Endometrial microvascular endothelial cells (primary cell): Measurements from ENCODE around the gene HASPIN. TPM values are rescaled to one million over a fixed set of nuclear protein-coding genes. Genes with fewer than 3 reads are reported as not detected.
"Not testable (repeated sequence)": the region's sequence is repeated elsewhere in the genome, so short reads cannot be mapped to it uniquely, and the experiment has no call there.

Experiments
- in situ Hi-C: cut with HindIII; loops from 2 replicates; pipeline ENCODE4 v1.10.0; 2017; ENCODE audit warnings: low sequenced_read_pairs, low pct_unique_long_range_greater_than_20kb; ENCODE audit errors: inconsistent ontology term
- total RNA-seq: library from RNA; depleted of rRNA; stranded (reverse); fragments of >200 nt; gene quantifications from one replicate; pipeline ENCODE4 v1.2.3, GENCODE V29; 2015; ENCODE audit errors: inconsistent ontology term

HASPIN gene
- total RNA-seq, 1 donor from 2014 or later = 17.2 TPM

GRCh38 chr17:3695129-3695722, 28.5 kb upstream of the HASPIN start:
- in situ Hi-C loops = no loop called here

GRCh38 chr17:3695723-3696411, 27.8 kb upstream of the HASPIN start, which contains the start of gene P2RX5:
Gene P2RX5, minus strand, starts transcription at chr17:3696155. Its CDS starts 150 bp downstream, at chr17:3696005.
- in situ Hi-C loops = no loop called here

DNA sequence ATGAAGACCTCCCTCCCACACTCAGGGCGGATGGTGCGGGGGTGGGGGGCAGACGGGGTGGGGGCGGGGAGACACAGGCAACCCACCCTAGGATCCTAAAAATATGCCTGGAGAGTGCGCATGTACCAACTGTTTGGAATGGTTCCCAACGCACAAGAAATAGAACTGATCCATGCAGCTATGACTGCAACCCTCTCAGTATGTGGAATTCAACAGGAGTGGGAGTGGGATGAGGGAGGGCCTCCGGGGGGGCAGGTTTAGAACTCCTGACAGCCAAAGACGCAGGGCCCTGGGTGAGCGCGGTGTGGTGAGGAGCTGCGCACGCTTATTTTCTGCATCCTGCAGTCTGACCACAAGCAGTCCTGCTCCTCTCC, 26.6 kb upstream of the HASPIN start:
- in situ Hi-C loops = no loop called here

DNA sequence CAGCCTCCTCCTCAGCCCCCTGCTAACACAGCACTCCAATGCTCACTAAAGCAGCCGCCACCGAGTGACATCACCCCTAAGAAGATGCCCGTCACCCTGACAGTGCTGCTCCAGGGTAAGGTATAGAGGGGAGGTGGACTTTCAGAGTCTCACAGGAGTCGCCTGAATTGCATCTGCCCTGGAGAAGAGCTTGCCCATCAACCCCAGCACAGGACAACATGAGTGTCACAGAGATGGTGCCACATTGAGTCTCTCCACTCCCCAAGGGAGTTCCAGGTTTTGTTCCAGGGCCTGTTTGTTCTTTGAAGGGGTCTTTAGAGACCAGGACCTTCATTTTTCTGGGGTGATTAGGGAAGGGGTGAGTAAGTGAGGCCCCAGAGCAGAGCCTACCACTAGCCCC, 25.6 kb upstream of the HASPIN start:
- in situ Hi-C loops = no loop called here

DNA sequence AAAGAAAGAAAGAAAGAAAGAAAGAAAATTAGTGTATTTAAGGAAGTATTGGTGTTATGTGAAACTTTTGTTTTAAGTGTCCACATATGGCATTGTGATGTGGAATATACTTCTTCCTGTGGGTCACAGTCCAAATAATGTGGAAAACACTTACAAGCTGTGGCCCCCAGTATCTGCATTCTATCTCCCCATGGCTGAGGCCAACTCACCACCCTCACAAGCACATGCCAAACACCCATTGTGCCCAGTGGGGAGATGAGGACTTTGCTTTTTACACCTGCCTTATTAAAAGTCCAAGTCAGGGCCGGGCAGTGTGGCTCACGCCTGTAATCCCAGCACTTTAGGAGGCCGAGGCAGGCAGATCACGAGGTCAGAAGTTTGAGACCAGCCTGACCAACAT, 23.8 kb upstream of the HASPIN start:
- in situ Hi-C loops = no loop called here

DNA sequence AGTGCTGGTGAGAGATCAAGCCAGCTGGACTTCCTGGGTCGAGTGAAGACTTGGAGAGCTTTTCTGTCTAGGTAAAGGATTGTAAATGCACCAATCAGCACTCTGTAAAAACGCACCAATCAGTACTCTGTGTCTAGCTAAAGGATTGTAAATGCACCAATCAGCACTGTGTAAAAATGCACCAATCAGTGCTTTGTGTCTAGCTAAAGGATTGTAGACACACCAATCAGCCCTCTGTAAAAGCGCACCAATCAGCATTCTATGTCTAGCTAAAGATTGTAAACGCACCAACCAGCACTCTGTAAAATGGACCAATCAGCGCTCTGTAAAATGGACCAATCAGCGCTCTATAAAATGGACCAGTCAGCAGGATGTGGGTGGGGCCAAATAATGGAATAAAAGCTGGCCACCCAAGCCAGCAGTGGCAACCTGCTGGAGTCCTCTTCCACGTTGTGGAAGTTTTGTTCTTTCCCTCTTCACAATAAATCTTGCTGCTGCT, 21.6 kb upstream of the HASPIN start:
- in situ Hi-C loops = not testable (repeated sequence)

DNA sequence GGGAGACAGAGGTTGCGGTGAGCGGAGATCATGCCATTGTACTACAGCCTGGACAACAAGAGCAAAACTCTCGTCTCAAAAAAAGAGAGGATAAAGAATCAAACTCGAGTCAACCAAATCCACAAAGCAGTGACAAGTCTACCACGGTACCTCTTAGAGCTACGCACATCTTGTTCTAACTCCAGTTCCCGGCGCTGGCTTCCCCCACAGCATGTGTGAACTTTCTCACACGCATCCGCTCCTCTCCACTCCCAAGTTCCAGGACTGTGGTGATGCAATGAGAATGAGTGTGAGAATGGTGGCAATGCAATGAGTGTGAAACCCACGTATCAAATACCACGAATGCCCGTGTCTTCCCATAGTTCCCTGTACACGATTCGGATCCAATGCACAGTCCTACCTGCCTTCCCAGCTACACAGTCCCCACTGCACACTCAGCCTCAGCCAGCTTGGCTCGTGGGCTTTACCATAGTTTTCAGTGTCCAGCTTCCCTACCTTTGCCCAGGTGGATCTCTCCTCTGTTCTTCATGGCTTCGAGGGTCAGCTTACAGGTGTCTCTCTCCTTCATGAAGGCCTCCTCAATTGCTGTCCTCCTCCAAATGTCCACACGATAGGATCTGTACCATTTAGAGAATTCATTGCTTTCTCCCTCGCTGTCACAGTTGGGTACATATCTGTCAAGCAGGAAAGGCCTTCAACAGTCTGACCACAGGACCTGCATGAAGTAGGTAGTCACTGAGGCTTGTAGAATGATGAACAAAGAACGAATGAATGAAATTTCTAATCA, 18.6 kb upstream of the HASPIN start:
- in situ Hi-C loops = no loop called here

GRCh38 chr17:3705718-3705984, 18.1 kb upstream of the HASPIN start:
- in situ Hi-C loops = not testable (repeated sequence)

DNA sequence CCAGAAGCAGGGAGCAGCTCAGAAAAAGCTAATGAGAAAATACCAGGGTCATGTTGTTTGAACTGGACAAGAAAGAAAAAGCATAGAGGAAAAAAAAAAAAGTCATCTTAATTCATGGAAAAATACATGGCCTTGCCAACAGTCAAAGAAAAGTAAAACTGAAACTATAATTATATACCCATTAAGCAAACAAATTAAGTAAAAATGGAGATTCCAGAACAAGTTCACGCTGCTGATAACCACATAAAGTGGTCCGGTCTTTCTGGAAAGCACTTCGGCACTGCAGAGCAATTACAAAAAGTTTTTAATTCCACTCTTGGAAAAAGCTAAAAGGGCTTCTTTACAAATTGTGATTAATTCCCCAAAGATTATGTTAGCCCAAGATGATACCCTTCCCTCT, 15.3 kb upstream of the HASPIN start:
- in situ Hi-C loops = no loop called here

DNA sequence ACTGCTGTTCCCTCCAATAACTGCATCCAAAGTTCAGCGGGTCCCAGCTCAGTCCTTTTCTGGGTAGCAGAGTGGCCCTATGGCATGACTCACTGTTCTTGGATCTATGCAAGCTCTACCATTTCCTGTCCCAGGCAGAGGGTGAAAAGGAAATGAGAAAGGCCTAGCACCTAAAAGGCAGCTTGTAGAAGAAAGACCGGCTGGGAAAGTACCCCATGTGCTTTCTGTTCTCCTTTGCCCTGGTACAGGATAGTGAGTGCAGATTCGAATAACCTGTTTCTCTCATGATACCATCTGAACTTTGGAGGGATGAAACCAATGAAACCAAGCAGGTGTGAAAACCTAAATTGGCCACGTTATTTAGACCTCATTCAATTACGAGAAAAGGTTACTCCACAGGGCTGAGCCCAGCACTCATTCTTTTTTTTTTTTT, 12.7 kb upstream of the HASPIN start:
- in situ Hi-C loops = no loop called here

- in situ Hi-C loops = no loop called here
Measured at GRCh38 chr17:3712811-3713463, 10.8 kb upstream of the HASPIN start.

DNA sequence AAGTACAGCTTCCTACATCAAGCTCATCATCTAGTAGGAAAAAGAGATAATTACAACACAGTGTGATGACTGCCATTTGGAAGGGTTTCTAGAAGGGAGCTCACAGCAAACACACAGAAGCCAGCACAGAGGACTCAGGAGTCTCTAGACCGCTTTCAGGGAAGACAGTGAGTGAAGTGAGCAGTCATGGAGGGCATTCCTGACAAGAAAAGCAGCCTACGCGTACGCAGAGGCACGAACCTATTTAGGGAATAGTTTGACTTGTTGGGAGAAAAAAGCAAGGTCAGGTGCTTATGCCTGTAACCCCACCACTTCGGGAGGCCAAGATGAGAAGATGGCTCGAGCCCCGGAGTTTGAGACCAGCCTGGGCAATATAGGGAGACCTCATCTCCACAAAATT, 8.4 kb upstream of the HASPIN start:
- in situ Hi-C loops = no loop called here

DNA sequence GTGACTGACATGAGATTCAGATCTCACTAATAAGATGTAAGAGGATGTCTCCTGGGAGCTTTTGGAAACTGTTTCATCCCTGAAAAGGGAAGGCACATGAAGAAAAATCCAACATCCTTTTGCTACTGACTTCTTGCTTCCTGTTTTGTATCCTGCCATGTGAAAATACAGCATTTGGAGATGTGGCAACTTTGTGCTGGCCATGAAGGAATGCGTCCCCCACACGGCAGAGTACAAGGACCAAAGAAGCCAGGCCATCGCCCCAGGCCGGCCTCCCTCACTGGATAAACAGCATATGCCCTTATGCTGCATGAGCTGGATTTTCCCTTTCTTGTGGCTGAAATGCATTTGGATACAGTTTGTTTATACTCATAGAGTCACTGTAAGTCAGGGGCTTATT, 5.5 kb upstream of the HASPIN start:
- in situ Hi-C loops = no loop called here

- in situ Hi-C loops = no loop called here
Measured at GRCh38 chr17:3719265-3719664, 4.4 kb upstream of the HASPIN start.

DNA sequence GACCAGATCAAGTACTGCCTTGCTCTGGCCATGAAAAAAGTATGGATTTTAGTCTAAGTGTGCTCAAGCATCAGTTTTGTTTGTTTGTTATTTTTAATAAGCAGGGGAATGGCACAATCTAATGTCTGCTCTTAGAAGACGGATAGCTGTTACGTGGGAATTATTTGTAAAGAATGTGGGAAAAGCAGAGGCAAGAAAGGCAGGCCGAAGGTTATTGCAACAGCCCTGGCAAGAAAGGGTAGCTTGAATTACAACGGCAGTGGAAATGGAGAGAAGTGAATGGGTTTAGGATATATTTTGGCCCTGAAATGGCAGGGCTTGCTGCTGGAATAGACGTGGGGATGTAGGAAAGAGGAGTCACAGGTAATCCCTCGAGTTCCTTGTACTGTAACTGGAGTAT, 987 bp upstream of the HASPIN start:
- in situ Hi-C loops = no loop called here

- in situ Hi-C loops = no loop called here
Measured at GRCh38 chr17:3723188-3723555, 531 bp upstream of the HASPIN start.

GRCh38 chr17:3724378-3725077, 825 bp downstream of the HASPIN start:
- in situ Hi-C loops = no loop called here

- in situ Hi-C loops = no loop called here
Measured at GRCh38 chr17:3727041-3727440, 3.3 kb downstream of the HASPIN start.

DNA sequence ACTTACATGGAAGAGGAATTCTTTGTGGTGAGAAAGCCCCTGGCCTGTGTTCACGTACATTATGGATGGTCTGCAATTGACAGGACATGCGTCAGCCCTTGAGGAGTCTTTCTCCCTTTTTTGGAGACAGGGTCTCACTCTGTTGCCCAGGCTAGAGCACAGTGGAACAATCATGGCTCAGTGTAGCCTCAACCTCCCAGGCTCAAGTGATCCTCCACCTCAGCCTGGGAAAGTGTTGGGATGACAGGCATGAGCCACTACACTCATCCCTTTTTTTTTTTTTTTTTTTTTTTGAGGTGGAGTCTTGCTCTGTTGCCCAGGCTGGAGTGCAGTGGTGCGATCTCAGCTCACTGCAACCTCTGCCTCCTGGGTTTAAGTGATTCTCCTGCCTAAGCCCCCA, 4.4 kb downstream of the HASPIN start:
- in situ Hi-C loops = not testable (repeated sequence)
